ENCODE data around the gene TICAM2.
A peak's percentile ranks its signal among the peaks of the same experiment; 100 is the strongest.
"Not testable (repeated sequence)": the region's sequence is repeated elsewhere in the genome, so short reads cannot be mapped to it uniquely, and the experiment has no call there.

The TICAM2 gene, protein sequence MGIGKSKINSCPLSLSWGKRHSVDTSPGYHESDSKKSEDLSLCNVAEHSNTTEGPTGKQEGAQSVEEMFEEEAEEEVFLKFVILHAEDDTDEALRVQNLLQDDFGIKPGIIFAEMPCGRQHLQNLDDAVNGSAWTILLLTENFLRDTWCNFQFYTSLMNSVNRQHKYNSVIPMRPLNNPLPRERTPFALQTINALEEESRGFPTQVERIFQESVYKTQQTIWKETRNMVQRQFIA

DNA sequence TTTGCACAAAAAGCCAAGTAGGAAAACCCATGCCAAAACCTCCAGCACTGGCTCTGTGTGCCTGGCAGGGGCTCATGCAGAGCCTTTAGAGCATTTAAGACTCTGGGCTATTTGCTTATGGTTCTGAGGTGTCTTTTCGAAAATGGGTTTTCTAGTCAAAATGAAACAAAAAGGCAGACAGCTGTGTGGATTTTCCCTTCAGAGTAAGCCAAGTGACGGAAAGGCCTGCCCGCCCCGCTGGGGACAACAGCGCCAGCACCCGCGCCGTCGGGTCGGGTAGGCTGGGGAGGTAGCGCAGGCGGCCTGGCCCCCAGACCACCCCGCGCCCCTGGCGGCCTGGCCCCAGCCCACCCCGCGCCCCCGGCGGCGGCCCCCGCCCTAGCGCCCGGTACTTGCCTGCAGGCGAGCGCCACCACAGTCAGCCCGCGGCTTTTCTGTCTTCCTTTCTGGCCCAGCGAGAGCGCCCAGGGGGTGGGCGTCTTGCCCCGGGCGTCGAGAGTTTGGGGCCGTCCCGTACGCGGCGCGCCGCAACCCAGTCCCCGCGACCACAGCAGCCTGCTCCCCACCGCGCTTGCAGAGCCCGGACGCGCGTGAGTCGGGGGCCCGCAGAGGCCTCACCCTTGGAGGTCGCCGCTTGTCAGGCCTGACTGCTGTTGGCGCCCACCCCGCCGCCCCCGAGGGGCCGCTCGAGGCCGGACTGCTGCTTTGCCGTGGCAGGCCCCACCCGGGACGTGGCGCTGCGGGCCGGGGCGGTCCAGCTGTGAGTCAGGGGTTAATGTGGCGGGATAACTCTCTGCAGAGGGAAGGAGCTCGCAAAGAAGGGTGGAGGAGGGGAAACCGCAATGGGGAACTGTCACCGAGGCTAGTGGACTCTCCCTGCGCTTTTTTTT, at the start of gene TICAM2:
Gene TICAM2, minus strand, starts transcription at position 779 of the 890 bp plus-strand sequence. CDS start 21,223 bp downstream, outside the sequence.
- Histone ChIP-seq H3K4me2 (ENCODE audit: low read length) (peak within 1 kb of the TSS; percentile 90), H3K4me3 (ENCODE audit: low read length) (peak within 1 kb of the TSS; percentile 78), H4K20me1 (ENCODE audit: insufficient read depth, low read length) (0 out of 2 replicates have a peak, but pooled peaks cover 5% of the 10 kb centered on the region), H3K79me2 (ENCODE audit: low read length) (peaks cover 31% of the 10 kb centered on the region), H3K36me3 (replicated peaks; ENCODE audit: low read depth, low read length) (peaks cover 12% of the 10 kb centered on the region), H3K27me3 (ENCODE audit: low read depth, low read length) (no peaks in the 10 kb centered on the region), H3K9me3 (ENCODE audit: insufficient read depth, low read length) (no peaks in the 10 kb centered on the region), H3K4me1 (ENCODE audit: low read length) (peaks cover 40% of the 10 kb centered on the region), H2AFZ (ENCODE audit: low read depth, low read length) (no peak within 1 kb of the TSS), H3K27ac (ENCODE audit: low read length) (peak within 1 kb of the TSS; percentile 85), H3K9ac (ENCODE audit: low read length) (peak within 1 kb of the TSS; percentile 80)
- TF ChIP-seq, protein P1, sequence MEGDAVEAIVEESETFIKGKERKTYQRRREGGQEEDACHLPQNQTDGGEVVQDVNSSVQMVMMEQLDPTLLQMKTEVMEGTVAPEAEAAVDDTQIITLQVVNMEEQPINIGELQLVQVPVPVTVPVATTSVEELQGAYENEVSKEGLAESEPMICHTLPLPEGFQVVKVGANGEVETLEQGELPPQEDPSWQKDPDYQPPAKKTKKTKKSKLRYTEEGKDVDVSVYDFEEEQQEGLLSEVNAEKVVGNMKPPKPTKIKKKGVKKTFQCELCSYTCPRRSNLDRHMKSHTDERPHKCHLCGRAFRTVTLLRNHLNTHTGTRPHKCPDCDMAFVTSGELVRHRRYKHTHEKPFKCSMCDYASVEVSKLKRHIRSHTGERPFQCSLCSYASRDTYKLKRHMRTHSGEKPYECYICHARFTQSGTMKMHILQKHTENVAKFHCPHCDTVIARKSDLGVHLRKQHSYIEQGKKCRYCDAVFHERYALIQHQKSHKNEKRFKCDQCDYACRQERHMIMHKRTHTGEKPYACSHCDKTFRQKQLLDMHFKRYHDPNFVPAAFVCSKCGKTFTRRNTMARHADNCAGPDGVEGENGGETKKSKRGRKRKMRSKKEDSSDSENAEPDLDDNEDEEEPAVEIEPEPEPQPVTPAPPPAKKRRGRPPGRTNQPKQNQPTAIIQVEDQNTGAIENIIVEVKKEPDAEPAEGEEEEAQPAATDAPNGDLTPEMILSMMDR (IDR thresholded peaks at IDR 0.05; ENCODE audit: low read depth, low read length), result no peak
- no peak for TF ChIP-seq EZH2phosphoT487 (IDR thresholded peaks at IDR 0.05; ENCODE audit: low read depth)

DNA sequence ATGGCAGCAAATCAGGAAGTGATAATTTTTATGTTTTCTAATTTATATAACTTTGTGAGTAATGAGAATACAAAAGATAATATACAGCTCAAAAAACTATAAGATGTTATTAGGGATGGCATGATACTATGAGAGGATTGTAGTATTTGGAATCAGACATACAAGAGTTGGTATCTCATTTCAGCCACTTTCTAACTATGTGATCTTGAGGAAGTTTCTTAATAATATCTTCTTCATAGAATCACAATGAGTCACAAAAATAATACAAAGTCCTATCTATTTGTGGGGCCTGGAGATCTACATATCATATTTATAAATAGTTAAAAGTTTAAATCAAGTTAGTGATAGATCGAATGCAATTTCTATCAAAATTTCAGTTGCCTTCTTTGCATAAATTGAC, 47.3 kb upstream of the TICAM2 start:
- Histone ChIP-seq H3K27me3 (ENCODE audit: low read depth, low read length) (peaks cover 44% of the 10 kb centered on the region), H3K9me3 (ENCODE audit: insufficient read depth, low read length) (no peaks in the 10 kb centered on the region), H2AFZ (ENCODE audit: low read depth, low read length) (no peak overlapping the region), H3K27ac (ENCODE audit: low read length) (no peak overlapping the region), H3K4me3 (ENCODE audit: low read length) (no peak overlapping the region), H3K4me2 (ENCODE audit: low read length) (no peak overlapping the region), H3K9ac (ENCODE audit: low read length) (no peak overlapping the region), H3K4me1 (ENCODE audit: low read length) (no peaks in the 10 kb centered on the region), H3K79me2 (ENCODE audit: low read length) (no peaks in the 10 kb centered on the region), H3K36me3 (replicated peaks; ENCODE audit: low read depth, low read length) (no peaks in the 10 kb centered on the region), H4K20me1 (ENCODE audit: insufficient read depth, low read length) (0 out of 2 replicates have a peak, but pooled peaks cover 4% of the 10 kb centered on the region)
- no peak for TF ChIP-seq EZH2phosphoT487 (IDR thresholded peaks at IDR 0.05; ENCODE audit: low read depth)
- TF ChIP-seq, protein P1 (IDR thresholded peaks at IDR 0.05; ENCODE audit: low read depth, low read length), result no peak

DNA sequence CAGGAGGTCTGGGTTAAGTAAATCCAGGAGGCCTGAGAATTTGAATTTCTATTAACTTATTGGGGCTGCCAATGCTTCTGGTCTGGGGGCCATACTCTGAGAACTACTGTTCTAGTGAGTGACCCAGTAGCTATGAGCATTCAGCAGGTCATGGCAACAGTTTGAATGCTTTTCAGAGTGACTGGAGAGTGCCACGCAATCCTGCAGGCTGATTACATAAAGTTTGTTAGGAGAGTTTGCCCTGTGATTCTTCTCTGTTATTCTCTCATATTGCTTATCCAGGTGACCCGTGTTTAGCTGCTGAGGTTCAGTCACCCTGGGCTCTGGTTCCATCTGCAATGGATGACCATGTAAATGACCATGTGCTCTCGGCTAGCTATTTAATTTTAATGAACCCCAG, 45.8 kb upstream of the TICAM2 start:
- no peaks in the 10 kb centered on the region for H3K4me1 ChIP-seq (ENCODE audit: low read length)
- H3K4me2 ChIP-seq (ENCODE audit: low read length), result no peak overlapping the region
- peaks cover 58% of the 10 kb centered on the region for H3K27me3 ChIP-seq (ENCODE audit: low read depth, low read length)
- H3K27ac ChIP-seq (ENCODE audit: low read length), result no peak overlapping the region
- no peak overlapping the region for H3K9ac ChIP-seq (ENCODE audit: low read length)
- H2AFZ ChIP-seq (ENCODE audit: low read depth, low read length), result no peak overlapping the region
- no peak for TF ChIP-seq EZH2phosphoT487 (IDR thresholded peaks at IDR 0.05; ENCODE audit: low read depth)
- TF ChIP-seq, protein P1 (IDR thresholded peaks at IDR 0.05; ENCODE audit: low read depth, low read length), result no peak
- H4K20me1 ChIP-seq (ENCODE audit: insufficient read depth, low read length), result 0 out of 2 replicates have a peak, but pooled peaks cover 4% of the 10 kb centered on the region
- H3K9me3 ChIP-seq (ENCODE audit: insufficient read depth, low read length), result no peaks in the 10 kb centered on the region
- no peaks in the 10 kb centered on the region for H3K79me2 ChIP-seq (ENCODE audit: low read length)
- no peak overlapping the region for H3K4me3 ChIP-seq (ENCODE audit: low read length)
- H3K36me3 ChIP-seq (replicated peaks; ENCODE audit: low read depth, low read length), result no peaks in the 10 kb centered on the region

DNA sequence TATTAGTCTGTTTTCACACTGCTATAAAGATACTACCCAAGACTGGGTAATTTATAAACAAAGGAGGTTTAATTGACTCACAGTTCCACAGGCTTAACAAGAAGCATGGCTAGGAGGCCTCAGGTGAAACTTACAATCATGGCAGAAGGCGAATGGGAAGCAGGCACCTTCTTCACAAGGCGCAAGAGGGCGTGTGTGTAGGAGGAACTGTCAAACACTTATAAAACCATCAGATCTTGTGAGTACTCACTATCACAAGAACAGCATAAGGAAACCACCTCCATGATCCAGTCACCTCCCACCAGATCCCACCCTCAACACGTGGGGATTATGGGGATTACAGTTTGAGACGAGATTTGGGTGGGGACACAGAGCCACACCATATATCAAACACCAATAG, 43.1 kb upstream of the TICAM2 start:
- H3K4me3 ChIP-seq (ENCODE audit: low read length); H3K9me3 ChIP-seq (ENCODE audit: insufficient read depth, low read length); H2AFZ ChIP-seq (ENCODE audit: low read depth, low read length); H3K4me1 ChIP-seq (ENCODE audit: low read length); H3K27ac ChIP-seq (ENCODE audit: low read length); H3K36me3 ChIP-seq (replicated peaks; ENCODE audit: low read depth, low read length); H3K4me2 ChIP-seq (ENCODE audit: low read length); H3K79me2 ChIP-seq (ENCODE audit: low read length); H3K9ac ChIP-seq (ENCODE audit: low read length): not testable (repeated sequence)
- peaks cover 13% of the 10 kb centered on the region for H4K20me1 ChIP-seq (ENCODE audit: insufficient read depth, low read length)
- H3K27me3 ChIP-seq (ENCODE audit: low read depth, low read length), result peaks cover 80% of the 10 kb centered on the region
